H7 (cell line): ENCODE data around the gene DENND1B. TPM values are rescaled to one million over a fixed set of nuclear protein-coding genes. Genes with fewer than 3 reads are reported as not detected.
A peak's percentile ranks its signal among the peaks of the same experiment; 100 is the strongest.
"Not testable (repeated sequence)": the region's sequence is repeated elsewhere in the genome, so short reads cannot be mapped to it uniquely, and the experiment has no call there.

Source experiments
- DNase-seq: peaks from one replicate; pipeline ENCODE4 v3.0.0; 2012
- H3K27me3 ChIP-seq: 2 replicates; pipeline ENCODE4 v1.6.0; 2011; ENCODE audit warnings: mild to moderate bottlenecking, low read length; ENCODE audit not compliant: control insufficient read depth, insufficient read depth
- H3K36me3 ChIP-seq: replicated peaks from 2 replicates; pipeline ENCODE4 v1.5.1; 2011; ENCODE audit warnings: low read length; ENCODE audit not compliant: control insufficient read depth, insufficient read depth
- H3K4me3 ChIP-seq: 2 replicates; pipeline ENCODE4 v1.5.1; 2011; ENCODE audit warnings: low read depth, mild to moderate bottlenecking, control low read depth, low read length, moderate library complexity; ENCODE audit not compliant: insufficient read depth
- total RNA-seq: library from RNA; depleted of rRNA; stranded (reverse); fragments of >200 nt; shearing (Covaris generic); gene quantifications from 2 replicates; pipeline ENCODE4 v1.2.3, GENCODE V29; 2014

Gene DENND1B
- total RNA-seq, 1 experiment from 2014 or later = 2.9 TPM

- peaks cover 12% of the 10 kb centered on the region for H3K27me3 ChIP-seq
Measured at GRCh38 chr1:197774466-197775281, 606 bp downstream of the DENND1B start.

GRCh38 chr1:197773856-197774255, 1.4 kb downstream of the DENND1B start:
- Histone ChIP-seq H3K4me3 (no peak overlapping the region; the same call in 1 of the 2 replicates), H3K27me3 (peaks cover 12% of the 10 kb centered on the region), H3K36me3 (no peaks in the 10 kb centered on the region)
- DNase-seq = no peak

More at GRCh38 chr1:197774466-197775281, 606 bp downstream of the DENND1B start:
- H3K36me3 ChIP-seq = no peaks in the 10 kb centered on the region
- peak overlapping the region; percentile 65 for H3K4me3 ChIP-seq
- peak; percentile 72 for DNase-seq

GRCh38 chr1:197771904-197772556, 3.2 kb downstream of the DENND1B start:
- DNase-seq = no peak
- H3K4me3 ChIP-seq = no peak overlapping the region
- H3K36me3 ChIP-seq = no peaks in the 10 kb centered on the region
- H3K27me3 ChIP-seq = peaks cover 12% of the 10 kb centered on the region

- Histone ChIP-seq H3K27me3 (peaks cover 12% of the 10 kb centered on the region), H3K4me3 (no peak overlapping the region), H3K36me3 (no peaks in the 10 kb centered on the region)
- no peak for DNase-seq
Measured at GRCh38 chr1:197771386-197771785, 3.9 kb downstream of the DENND1B start.

DNA sequence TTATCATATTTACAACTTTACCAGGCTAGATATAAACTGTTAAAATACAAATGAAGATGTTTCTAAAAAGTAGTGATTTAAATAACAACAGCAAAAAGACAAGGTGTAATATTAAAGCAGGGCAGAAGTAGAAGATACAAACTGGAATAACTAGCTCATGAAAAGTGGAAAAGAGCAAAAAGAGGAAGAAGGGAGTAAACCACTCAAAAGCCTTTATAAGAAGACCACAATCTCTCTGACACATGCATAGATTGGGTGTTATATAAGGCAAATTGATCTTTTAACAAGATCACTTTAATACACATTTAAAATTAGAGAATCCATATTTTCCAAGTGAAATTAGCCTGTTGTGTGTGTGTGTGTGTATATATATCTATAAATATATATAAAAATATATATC, 5.0 kb downstream of the DENND1B start:
- no peak for DNase-seq
- no peaks in the 10 kb centered on the region for H3K36me3 ChIP-seq
- peaks cover 9% of the 10 kb centered on the region for H3K27me3 ChIP-seq
- H3K4me3 ChIP-seq = no peak overlapping the region

DNA sequence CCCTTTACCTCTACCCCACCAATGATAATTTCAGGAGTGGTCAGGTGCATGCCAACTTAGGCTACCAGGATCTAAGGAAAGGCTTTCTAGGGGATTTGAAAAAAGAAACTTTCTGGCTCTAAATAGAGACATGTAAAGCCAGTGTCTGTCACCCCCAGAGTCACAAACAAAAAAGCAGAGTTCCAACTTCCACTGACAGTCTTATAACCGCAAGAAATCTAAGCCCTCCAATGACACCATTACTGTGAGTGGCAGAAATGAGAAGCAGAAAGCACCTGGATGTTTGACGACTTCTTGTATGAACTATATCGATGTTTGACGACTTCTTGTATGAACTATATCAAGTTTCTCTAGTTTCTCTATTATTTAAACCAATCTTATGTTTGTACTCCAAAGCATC, 6.0 kb downstream of the DENND1B start:
- peaks cover 5% of the 10 kb centered on the region for H3K27me3 ChIP-seq
- H3K36me3 ChIP-seq = no peaks in the 10 kb centered on the region
- no peak for DNase-seq
- no peak overlapping the region for H3K4me3 ChIP-seq

DNA sequence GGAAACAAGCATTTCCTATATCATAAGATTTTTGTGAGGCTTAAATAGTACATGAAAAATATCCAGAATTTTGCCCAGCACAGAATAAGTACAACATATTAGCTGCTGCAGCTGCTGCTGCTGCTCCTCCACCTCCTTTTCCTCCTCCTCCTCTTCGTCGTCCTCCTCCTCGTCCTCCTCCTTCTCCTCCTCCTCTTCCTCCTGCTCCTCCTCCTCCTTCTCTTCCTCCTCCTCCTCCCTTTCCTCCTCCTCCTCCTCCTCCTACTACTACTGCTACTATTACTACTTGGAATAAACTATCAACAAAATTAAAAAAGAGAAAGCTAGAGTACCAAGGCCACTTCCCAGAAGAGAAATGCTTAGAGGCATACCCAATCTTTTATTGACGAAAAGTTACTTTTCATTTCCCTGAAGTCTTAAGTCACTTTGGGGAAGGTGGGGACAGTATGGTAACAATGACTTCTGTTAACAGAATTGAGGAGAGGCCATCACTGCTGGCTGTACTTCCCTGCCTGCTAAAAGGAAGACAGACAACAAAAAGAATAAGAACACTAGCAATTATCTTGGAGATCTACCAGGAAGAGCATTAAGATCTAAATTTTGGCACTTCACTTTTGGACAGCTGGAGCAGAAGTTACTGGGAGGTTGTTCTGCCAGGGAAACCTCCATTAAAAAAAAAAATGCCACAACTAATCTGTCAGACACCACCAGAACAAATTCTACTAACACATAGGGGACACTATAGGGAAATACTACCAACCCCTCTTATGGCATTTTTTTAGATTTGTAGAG, 7.1 kb downstream of the DENND1B start:
- Histone ChIP-seq H3K36me3 (no peaks in the 10 kb centered on the region), H3K27me3 (no peaks in the 10 kb centered on the region), H3K4me3 (no peak overlapping the region)
- DNase-seq = no peak

GRCh38 chr1:197763769-197764168, 11.5 kb downstream of the DENND1B start:
- no peak for DNase-seq
- no peaks in the 10 kb centered on the region for H3K36me3 ChIP-seq

DNA sequence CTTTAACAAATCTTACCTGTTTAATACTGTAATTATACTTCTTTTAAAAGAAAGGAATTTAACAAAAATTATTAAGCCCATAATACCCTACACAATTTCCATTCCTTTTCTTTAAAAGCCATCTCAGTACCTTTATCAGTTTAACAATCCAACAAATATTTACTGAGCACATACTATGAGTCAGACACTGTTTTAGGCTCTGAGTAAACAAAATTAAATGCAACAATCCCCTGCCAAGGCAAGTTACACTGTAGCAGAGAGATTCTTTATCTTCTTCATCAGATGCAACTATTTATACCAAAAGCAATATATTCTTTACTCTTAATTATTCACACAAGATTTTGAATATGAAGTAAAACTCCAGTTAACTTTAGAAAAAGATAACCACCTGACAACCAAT, 12.0 kb downstream of the DENND1B start:
- Histone ChIP-seq H3K27me3 (no peaks in the 10 kb centered on the region), H3K4me3 (no peak overlapping the region), H3K36me3 (no peaks in the 10 kb centered on the region)
- DNase-seq = no peak

More at GRCh38 chr1:197763769-197764168, 11.5 kb downstream of the DENND1B start:
- Histone ChIP-seq H3K27me3 (no peaks in the 10 kb centered on the region), H3K4me3 (no peak overlapping the region)

DNA sequence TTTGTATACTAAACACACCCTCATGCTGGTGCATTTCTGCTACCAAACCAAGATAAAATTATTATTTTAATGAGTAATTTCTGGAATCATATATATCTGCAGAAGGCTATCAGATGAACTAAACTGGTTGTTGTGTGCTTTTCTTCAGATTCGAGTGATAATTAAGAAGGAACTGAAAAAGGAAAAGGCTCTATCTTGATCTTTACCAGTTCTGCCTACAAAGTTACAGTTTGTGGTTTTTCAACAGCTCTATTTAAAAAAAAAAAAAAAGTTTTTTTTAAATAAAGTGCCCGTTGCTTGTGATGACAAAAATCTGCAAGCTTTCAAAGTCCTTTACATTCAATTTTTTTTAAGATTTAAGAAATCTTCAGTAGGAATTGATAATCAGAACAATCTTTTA, 13.6 kb downstream of the DENND1B start:
- H3K36me3 ChIP-seq = no peaks in the 10 kb centered on the region
- H3K27me3 ChIP-seq = no peaks in the 10 kb centered on the region
- no peak for DNase-seq
- H3K4me3 ChIP-seq = no peak overlapping the region

GRCh38 chr1:197755553-197755952, 19.7 kb downstream of the DENND1B start:
- DNase-seq, H3K27me3 ChIP-seq, H3K4me3 ChIP-seq, H3K36me3 ChIP-seq: not testable (repeated sequence)

DNA sequence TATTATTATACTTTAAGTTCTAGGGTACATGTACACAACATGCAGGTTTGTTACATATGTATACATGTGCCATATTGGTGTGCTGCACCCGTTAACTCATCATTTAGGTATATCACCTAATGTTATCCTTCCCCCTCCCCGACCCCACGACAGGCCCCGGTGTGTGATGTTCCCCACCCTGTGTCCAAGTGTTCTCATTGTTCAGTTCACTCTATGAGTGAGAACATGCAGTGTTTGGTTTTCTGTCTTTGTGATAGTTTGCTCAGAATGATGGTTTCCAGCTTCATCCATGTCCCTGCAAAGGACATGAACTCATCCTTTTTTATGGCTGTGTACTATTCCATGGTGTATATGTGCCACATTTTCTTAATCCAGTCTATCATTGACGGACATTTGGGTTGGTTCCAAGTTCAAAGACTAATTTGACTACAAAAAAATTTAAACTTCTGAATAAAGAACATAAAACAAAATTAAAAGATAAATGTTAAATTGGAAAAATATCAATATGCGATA, 22.6 kb downstream of the DENND1B start:
- not testable (repeated sequence) for DNase-seq, H3K36me3 ChIP-seq, H3K27me3 ChIP-seq, H3K4me3 ChIP-seq

DNA sequence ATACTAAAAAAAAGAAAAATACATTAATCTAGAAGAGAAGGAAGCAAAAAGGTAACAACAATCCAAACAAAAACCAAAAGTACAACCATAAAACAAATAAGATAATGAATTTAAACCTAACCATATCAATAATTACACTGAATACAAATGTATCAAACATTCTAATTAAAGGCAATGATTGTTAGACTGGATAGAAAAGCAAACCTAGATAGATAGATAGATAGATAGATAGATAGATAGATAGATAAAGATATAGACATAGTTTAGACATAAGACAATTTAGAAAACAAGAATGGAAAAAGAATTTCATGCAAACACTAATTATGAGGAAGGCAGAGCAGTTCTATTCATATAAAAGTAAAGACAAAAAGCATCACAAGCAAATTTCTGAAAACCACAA, 24.9 kb downstream of the DENND1B start:
- no peak overlapping the region for H3K4me3 ChIP-seq
- no peaks in the 10 kb centered on the region for H3K36me3 ChIP-seq
- no peaks in the 10 kb centered on the region for H3K27me3 ChIP-seq
- DNase-seq = no peak

GRCh38 chr1:197745911-197746310, 29.4 kb downstream of the DENND1B start:
- H3K4me3 ChIP-seq = no peak overlapping the region
- DNase-seq = no peak
- H3K27me3 ChIP-seq = no peaks in the 10 kb centered on the region
- no peaks in the 10 kb centered on the region for H3K36me3 ChIP-seq
